HepG2 (cell line): ENCODE results near the gene ARMC8. TPM values are rescaled to one million over a fixed set of nuclear protein-coding genes. Genes with fewer than 3 reads are reported as not detected.

Source experiments
- ATAC-seq: fragments of 200-7000 bp; cut with Tn5 transposase; 3 replicates; pipeline ENCODE4 v1.9.1; 2020; ENCODE audit warnings: mild to moderate bottlenecking, moderate library complexity
- BruUV-seq: library from RNA; stranded (reverse); fragments of 400-500 nt; replicated peaks from 2 replicates; lab custom pipeline; 2021; lab: Mats Ljungman, UMichigan
- CTCF ChIA-PET: fragments of 300-600 bp; formaldehyde crosslinking; extraction: SDS; loops from one replicate; lab custom pipeline; 2021; ENCODE audit warnings: low total read pairs, inconsistent platforms, low intra/inter-chr PET ratio; lab: Yijun Ruan, JAX
- POLR2A ChIA-PET: fragments of 350-600 bp; sonication (Branson Sonifier 250); formaldehyde crosslinking; loops from one replicate; lab custom pipeline; 2020; ENCODE audit warnings: antibody characterized with exemption, inconsistent platforms; lab: Yijun Ruan, JAX
- DNase-seq: peaks from one replicate; pipeline ENCODE4 v3.0.0-alpha.2; 2015; ENCODE audit warnings: low spot score
- FAIRE-seq: peaks from 3 replicates; lab custom pipeline; 2011; peaks lifted over from hg19 to GRCh38; lab: Jason Lieb, UNC
- H2AFZ ChIP-seq: one replicate; pipeline ENCODE4 v1.6.1; 2011; ENCODE audit warnings: low read length, inconsistent platforms
- H3K27ac ChIP-seq: fragments of 300-600 bp; 3 replicates; pipeline ENCODE4 v1.8.0; 2011; ENCODE audit warnings: mixed run types, mild to moderate bottlenecking, mixed read lengths, low read length, inconsistent platforms; ENCODE audit not compliant: insufficient read depth; ENCODE audit errors: extremely low read length
- H3K27me3 ChIP-seq, 2 experiments: fragments of 200-600 bp in 1 of 2; 2 replicates in 1 of 2; 3 replicates in 1 of 2; pipeline versions ENCODE4 v1.6.0 to v1.8.0; 2011; ENCODE audit warnings: low read length in 2 of 2, mild to moderate bottlenecking in 2 of 2, moderate library complexity in 2 of 2, inconsistent platforms in 1 of 2; ENCODE audit not compliant: insufficient read depth in 2 of 2, control insufficient read depth in 1 of 2
- H3K36me3 ChIP-seq, 2 experiments: fragments of 200-600 bp in 1 of 2; replicated peaks in 1 of 2; 2 replicates in 1 of 2; 3 replicates in 1 of 2; pipeline versions ENCODE4 v1.5.1 to v1.8.0; 2011; ENCODE audit warnings: low read length in 2 of 2, inconsistent platforms in 1 of 2; ENCODE audit not compliant: insufficient read depth in 2 of 2, control insufficient read depth in 1 of 2
- H3K4me1 ChIP-seq: 2 replicates; pipeline ENCODE4 v1.5.1; 2012; ENCODE audit warnings: low read length, inconsistent platforms; ENCODE audit not compliant: insufficient read depth
- H3K4me2 ChIP-seq: 2 replicates; pipeline ENCODE4 v1.6.0; 2011; ENCODE audit warnings: low read depth, low read length, inconsistent platforms
- H3K4me3 ChIP-seq, 3 experiments: fragments of 200-600 bp in 1 of 3; sonication (generic), shearing (Covaris generic) in 1 of 3; replicated peaks in 1 of 3; 2 replicates each; pipeline ENCODE4 v1.5.1; 2011 to 2016; ENCODE audit warnings: low read length in 3 of 3, inconsistent platforms in 2 of 3, low read depth in 2 of 3, mild to moderate bottlenecking in 2 of 3, control low read depth in 1 of 3, mixed read lengths in 1 of 3; ENCODE audit not compliant: insufficient read depth in 1 of 3
- H3K79me2 ChIP-seq: one replicate; pipeline ENCODE4 v1.6.1; 2011; ENCODE audit warnings: low read length, inconsistent platforms; ENCODE audit not compliant: insufficient read depth
- H3K9ac ChIP-seq: 2 replicates; pipeline ENCODE4 v1.6.0; 2011; ENCODE audit warnings: mild to moderate bottlenecking, low read depth, low read length, inconsistent platforms; ENCODE audit not compliant: insufficient read depth
- H3K9me3 ChIP-seq: 2 replicates; pipeline ENCODE4 v1.5.1; 2012; ENCODE audit warnings: mild to moderate bottlenecking, low read length
- H4K20me1 ChIP-seq: 2 replicates; pipeline ENCODE4 v1.6.0; 2011; ENCODE audit warnings: inconsistent platforms, mild to moderate bottlenecking, low read length, moderate library complexity; ENCODE audit not compliant: insufficient read depth
- HNRNPL ChIP-seq: fragments of 200-400 bp; formaldehyde crosslinking; IDR thresholded peaks from 2 replicates; pipeline ENCODE4 v1.6.1; 2017; ENCODE audit warnings: mild to moderate bottlenecking, low read depth, low read length
- JARID2 ChIP-seq: sonication (generic); formaldehyde crosslinking; IDR thresholded peaks from 2 replicates; pipeline ENCODE4 v1.8.1; 2023; ENCODE audit warnings: missing genetic modification reagents, inconsistent platforms; ENCODE audit not compliant: insufficient replicate concordance
- ZBTB33 ChIP-seq: sonication (generic); formaldehyde crosslinking; IDR thresholded peaks from 2 replicates; pipeline ENCODE4 v1.4.0; 2020; ENCODE audit warnings: missing genetic modification reagents
- ZBTB38 ChIP-seq: sonication (generic); formaldehyde crosslinking; IDR thresholded peaks from 2 replicates; pipeline ENCODE4 v1.5.1; 2020; ENCODE audit warnings: mild to moderate bottlenecking, missing genetic modification reagents
- ZHX2 ChIP-seq, 2 experiments: sonication (generic) in 1 of 2; formaldehyde crosslinking in 1 of 2; IDR thresholded peaks; 2 replicates each; pipeline versions ENCODE4 v1.6.1 to v1.9.0; 2014 to 2022; ENCODE audit warnings: antibody characterized with exemption in 1 of 2, borderline replicate concordance in 1 of 2, inconsistent platforms in 1 of 2, low read depth in 1 of 2, missing genetic modification reagents in 1 of 2
- WGBS: methylation state at CpG from one replicate; pipeline ENCODE4 v1.1.6; 2017; ENCODE audit warnings: low lambda C conversion rate; 5-methylcytosine and 5-hydroxymethylcytosine counted together
- in situ Hi-C: cut with HindIII; loops from 2 replicates; pipeline ENCODE4 v1.10.0; 2017; ENCODE audit warnings: low pct_unique_long_range_greater_than_20kb; ENCODE audit not compliant: extremely low pct_ligation_motif_present
- intact Hi-C: fragments of 100-400 bp; cut with micrococcal nuclease; formaldehyde crosslinking; loops from one replicate; pipeline ENCODE4 v1.10.0; 2022; ENCODE audit not compliant: unreplicated experiment
- polyA plus RNA-seq, 8 experiments: library from polyadenylated mRNA; depleted of rRNA in 3 of 8; stranded (reverse) in 7 of 8; unstranded in 1 of 8; fragments of >200 nt; fragmentation: Illumina TruSeq in 4 of 8; extraction: Trizol in 4 of 8; gene quantifications; 2 replicates each; pipeline versions ENCODE4 v1.2.1 to v1.2.3, GENCODE V29; 2011 to 2016; ENCODE audit warnings: low read depth in 4 of 8, missing spikeins in 1 of 8, mixed read lengths in 1 of 8; ENCODE audit not compliant: insufficient read depth in 1 of 8
- total RNA-seq, 5 experiments: library from RNA; depleted of rRNA; stranded (reverse); fragments of >200 nt; fragmentation: Illumina TruSeq; extraction: Trizol; gene quantifications; 2 replicates each; pipeline ENCODE4 v1.2.3, GENCODE V29; 2016; ENCODE audit warnings: low read depth in 1 of 5

The ARMC8 gene
- total and polyA plus RNA-seq, 2 of the 13 experiments (the other 11 are each of a cell fraction or from before 2014, with no cell fraction given) = 38.9 to 55.3 TPM

GRCh38 chr3:138195481-138195880 is 8.4 kb downstream of the ARMC8 start:
- Histone ChIP-seq H3K4me1 (0 out of 2 replicates have a peak, but pooled peaks cover 14% of the 10 kb centered on the region), H3K27ac (no peak overlapping the region), H3K27me3 (no peaks in the 10 kb centered on the region), H3K4me2 (no peak overlapping the region), H3K79me2 (peaks cover 81% of the 10 kb centered on the region), H2AFZ (no peak overlapping the region), H3K9ac (no peak overlapping the region), H3K9me3 (no peaks in the 10 kb centered on the region), H4K20me1 (peaks cover 25% of the 10 kb centered on the region), H3K4me3 (no peak overlapping the region), H3K36me3 (peaks cover 0 to 11% of the 10 kb centered on the region in 2 experiments; a peak in 2 of 5 replicates)
- WGBS = 88% methylated on average over 2 of the region's 2 CpGs
- TF ChIP-seq ZBTB38 (CRISPR knock-in tag) = no peak
- no peak for TF ChIP-seq ZBTB33
- TF ChIP-seq ZHX2 (IDR thresholded peaks at IDR 0.05; ENCODE audit: low read depth) = no peak
- no peak for TF ChIP-seq ZHX2 (CRISPR knock-in tag; IDR thresholded peaks at IDR 0.05; ENCODE audit: borderline replicate concordance)
- no peak for TF ChIP-seq JARID2 (CRISPR knock-in tag)
- TF ChIP-seq HNRNPL = no peak
- DNase-seq (no peak), ATAC-seq (no peak), FAIRE-seq (no peak)
- BruUV-seq = no TSS peak
- CTCF ChIA-PET = no interaction called here
- POLR2A ChIA-PET = no interaction called here
- in situ Hi-C loops = no loop called here
- intact Hi-C loops = no loop called here
